ENCODE data around the gene LPP. TPM values are rescaled to one million over a fixed set of nuclear protein-coding genes. Genes with fewer than 3 reads are reported as not detected.

The LPP gene
- total and polyA plus RNA-seq, 2 of the 4 experiments (the other 2 are of a cell fraction), result 16.0 to 130 TPM

DNA sequence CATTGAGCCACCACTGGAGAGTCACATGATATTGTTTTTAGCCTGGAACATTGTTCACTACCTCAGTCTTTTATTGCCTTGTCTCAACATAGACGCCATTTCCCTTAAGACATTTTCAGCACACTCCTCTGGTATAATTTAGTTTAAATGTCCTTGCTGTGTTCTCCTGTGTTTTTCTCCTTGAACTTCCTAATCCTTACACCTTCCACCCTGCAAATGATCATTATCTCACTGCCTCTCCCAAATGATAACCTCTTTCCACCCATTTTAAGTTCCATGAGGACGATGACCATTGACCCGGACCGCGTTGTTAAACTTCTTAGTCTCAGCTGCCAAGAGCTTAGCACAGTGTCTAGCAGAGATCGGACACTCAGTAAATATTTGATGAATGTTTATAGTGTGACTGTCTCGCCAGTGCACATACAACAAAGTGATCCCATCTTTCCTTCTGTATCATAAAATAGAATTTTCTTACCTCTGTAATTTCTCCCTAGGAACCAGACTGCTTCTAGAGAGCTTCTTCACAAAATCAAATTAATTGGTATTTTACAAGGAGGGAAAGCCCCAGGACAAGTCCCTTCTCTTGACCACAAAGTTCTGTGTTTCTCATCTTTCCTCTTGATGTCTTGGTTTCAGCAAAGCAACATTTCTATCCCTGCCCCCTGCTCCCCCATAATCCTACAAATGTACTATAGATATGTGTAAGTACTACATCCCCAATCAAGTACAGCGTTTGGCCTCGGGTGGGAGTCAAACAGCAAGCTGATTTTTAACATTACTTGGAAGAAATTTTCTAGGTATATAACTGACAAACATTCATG is 429.6 kb downstream of the LPP start:
- CTCF ChIA-PET, result no interaction called here
- Histone ChIP-seq H3K18ac (ENCODE audit: low read depth, low read length) (peak overlapping the region; percentile 87), H3K4me3 (ENCODE audit: insufficient read depth, low read depth, low read length) (no peak overlapping the region), H4K20me1 (ENCODE audit: insufficient read depth, low read length) (peaks cover 3% of the 10 kb centered on the region; the same call in 1 of the 2 replicates), H2AK9ac (replicated peaks; ENCODE audit: low read depth, low read length, poor library complexity) (no peak overlapping the region), H2BK120ac (ENCODE audit: low read depth, low read length) (peak overlapping the region; percentile 52), H3K56ac (ENCODE audit: extremely low read depth, insufficient read depth, low read length) (no peak overlapping the region), H3K9ac (ENCODE audit: low read depth, low read length) (no peak overlapping the region; the same call in 1 of the 2 replicates), H3K4ac (ENCODE audit: low read depth, low read length) (peak overlapping the region; percentile 44; the same call in 1 of the 2 replicates), H3K4me1 (ENCODE audit: control insufficient read depth, insufficient read depth, low read length) (peaks cover 15% of the 10 kb centered on the region), H2AK5ac (ENCODE audit: low read depth, low read length) (peak overlapping the region; percentile 65), H3K14ac (replicated peaks; ENCODE audit: low read depth, low read length) (peak overlapping the region; percentile 18; the same call in 1 of the 2 replicates), H3K4me2 (ENCODE audit: low read depth, low read length) (peak overlapping the region; percentile 58; the same call in 1 of the 2 replicates), H3K27ac (ENCODE audit: insufficient read depth, low read length) (peak overlapping the region; percentile 37; the same call in 1 of the 2 replicates), H2BK15ac (ENCODE audit: low read depth, low read length) (peak overlapping the region; percentile 22; the same call in 1 of the 3 replicates), H3K9me3 (ENCODE audit: control insufficient read depth, insufficient read depth, low read length) (no peaks in the 10 kb centered on the region), H4K8ac (ENCODE audit: low read depth in 2 of 2, low read length in 2 of 2) (peak overlapping the region; percentile 33 to 64), H4K91ac (ENCODE audit: insufficient read depth, low read depth, low read length) (no peak overlapping the region; the same call in 1 of the 2 replicates), H3K79me1 (ENCODE audit: low read depth in 1 of 2, low read length in 2 of 2) (peaks cover 35 to 53% of the 10 kb centered on the region in 2 experiments), H3K36me3 (ENCODE audit: control insufficient read depth, insufficient read depth, low read length) (no peaks in the 10 kb centered on the region), H3K23ac (ENCODE audit: low read depth, low read length) (peak overlapping the region; percentile 43; the same call in 1 of the 2 replicates), H4K5ac (ENCODE audit: low read depth, low read length) (peak overlapping the region; percentile 88), H3K27me3 (ENCODE audit: control insufficient read depth, insufficient read depth, low read length) (no peaks in the 10 kb centered on the region), H2BK5ac (ENCODE audit: low read depth, low read length, poor library complexity, severe bottlenecking) (peak overlapping the region; percentile 47), H3K9me1 (ENCODE audit: insufficient read depth, low read length) (peaks cover 2% of the 10 kb centered on the region; the same call in 1 of the 2 replicates), H2AFZ (replicated peaks; ENCODE audit: low read length, poor library complexity) (no peak overlapping the region), H2BK20ac (ENCODE audit: low read depth, low read length) (peak overlapping the region; percentile 20; the same call in 1 of the 2 replicates)
- intact Hi-C loops (cut with micrococcal nuclease), result no loop called here
- TF ChIP-seq RCOR1 (IDR thresholded peaks at IDR 0.05; ENCODE audit: insufficient replicate concordance, low read length), result no peak
- TF ChIP-seq MAFK (IDR thresholded peaks at IDR 0.05; ENCODE audit: low read depth, low read length), result no peak
- TF ChIP-seq, protein P1, sequence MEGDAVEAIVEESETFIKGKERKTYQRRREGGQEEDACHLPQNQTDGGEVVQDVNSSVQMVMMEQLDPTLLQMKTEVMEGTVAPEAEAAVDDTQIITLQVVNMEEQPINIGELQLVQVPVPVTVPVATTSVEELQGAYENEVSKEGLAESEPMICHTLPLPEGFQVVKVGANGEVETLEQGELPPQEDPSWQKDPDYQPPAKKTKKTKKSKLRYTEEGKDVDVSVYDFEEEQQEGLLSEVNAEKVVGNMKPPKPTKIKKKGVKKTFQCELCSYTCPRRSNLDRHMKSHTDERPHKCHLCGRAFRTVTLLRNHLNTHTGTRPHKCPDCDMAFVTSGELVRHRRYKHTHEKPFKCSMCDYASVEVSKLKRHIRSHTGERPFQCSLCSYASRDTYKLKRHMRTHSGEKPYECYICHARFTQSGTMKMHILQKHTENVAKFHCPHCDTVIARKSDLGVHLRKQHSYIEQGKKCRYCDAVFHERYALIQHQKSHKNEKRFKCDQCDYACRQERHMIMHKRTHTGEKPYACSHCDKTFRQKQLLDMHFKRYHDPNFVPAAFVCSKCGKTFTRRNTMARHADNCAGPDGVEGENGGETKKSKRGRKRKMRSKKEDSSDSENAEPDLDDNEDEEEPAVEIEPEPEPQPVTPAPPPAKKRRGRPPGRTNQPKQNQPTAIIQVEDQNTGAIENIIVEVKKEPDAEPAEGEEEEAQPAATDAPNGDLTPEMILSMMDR (conservative IDR thresholded peaks at IDR 0.05; ENCODE audit: low read depth, low read length), result no peak
- TF ChIP-seq MAZ (IDR thresholded peaks at IDR 0.05; ENCODE audit: borderline replicate concordance, low read depth, low read length), result no peak
- TF ChIP-seq SMC3 (IDR thresholded peaks at IDR 0.05; ENCODE audit: low read depth, low read length), result no peak
- TF ChIP-seq, protein P2, sequence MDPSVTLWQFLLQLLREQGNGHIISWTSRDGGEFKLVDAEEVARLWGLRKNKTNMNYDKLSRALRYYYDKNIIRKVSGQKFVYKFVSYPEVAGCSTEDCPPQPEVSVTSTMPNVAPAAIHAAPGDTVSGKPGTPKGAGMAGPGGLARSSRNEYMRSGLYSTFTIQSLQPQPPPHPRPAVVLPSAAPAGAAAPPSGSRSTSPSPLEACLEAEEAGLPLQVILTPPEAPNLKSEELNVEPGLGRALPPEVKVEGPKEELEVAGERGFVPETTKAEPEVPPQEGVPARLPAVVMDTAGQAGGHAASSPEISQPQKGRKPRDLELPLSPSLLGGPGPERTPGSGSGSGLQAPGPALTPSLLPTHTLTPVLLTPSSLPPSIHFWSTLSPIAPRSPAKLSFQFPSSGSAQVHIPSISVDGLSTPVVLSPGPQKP (IDR thresholded peaks at IDR 0.05; ENCODE audit: borderline replicate concordance, low read depth, low read length), result no peak
- no peak for TF ChIP-seq NFE2L2 (IDR thresholded peaks at IDR 0.05; ENCODE audit: low read depth, low read length)
- TF ChIP-seq CHD1 (IDR thresholded peaks at IDR 0.05; ENCODE audit: low read depth, low read length), result no peak
- no peak for TF ChIP-seq MXI1 (IDR thresholded peaks at IDR 0.05; ENCODE audit: borderline replicate concordance, low read depth, low read length)
- TF ChIP-seq, protein P3, sequence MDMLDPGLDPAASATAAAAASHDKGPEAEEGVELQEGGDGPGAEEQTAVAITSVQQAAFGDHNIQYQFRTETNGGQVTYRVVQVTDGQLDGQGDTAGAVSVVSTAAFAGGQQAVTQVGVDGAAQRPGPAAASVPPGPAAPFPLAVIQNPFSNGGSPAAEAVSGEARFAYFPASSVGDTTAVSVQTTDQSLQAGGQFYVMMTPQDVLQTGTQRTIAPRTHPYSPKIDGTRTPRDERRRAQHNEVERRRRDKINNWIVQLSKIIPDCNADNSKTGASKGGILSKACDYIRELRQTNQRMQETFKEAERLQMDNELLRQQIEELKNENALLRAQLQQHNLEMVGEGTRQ (IDR thresholded peaks at IDR 0.05; ENCODE audit: low read depth, low read length), result no peak
- no peak for TF ChIP-seq FOS (IDR thresholded peaks at IDR 0.05; ENCODE audit: low read depth, low read length)
- no peak for TF ChIP-seq RAD21 (IDR thresholded peaks at IDR 0.05; ENCODE audit: low read length)
- no peak for TF ChIP-seq POLR2A (IDR thresholded peaks at IDR 0.05; ENCODE audit: low read depth, low read length)
- POLR2A ChIA-PET (ENCODE audit: unreplicated experiment), result no interaction called here
- dilution Hi-C loops (cut with HindIII; ENCODE audit: low sequenced_read_pairs, unreplicated experiment), result no loop called here
- no TSS peak for BruUV-seq (replicated peaks)
- in situ Hi-C loops (cut with MboI; ENCODE audit: low sequenced_read_pairs), result no loop called here
- ATAC-seq (ENCODE audit: low read depth) (peak; percentile 6; the same call in 1 of the 2 replicates), DNase-seq (peak; percentile 29)
- WGBS, 2 experiments (ENCODE audit: extremely low coverage in 2 of 2, insufficient read length in 1 of 2), result no CpG with 5 or more reads among the region's 9 CpGs
